GM23338 (cell line): ENCODE measurements around the gene TMEM163. TPM values are rescaled to one million over a fixed set of nuclear protein-coding genes. Genes with fewer than 3 reads are reported as not detected.

Experiments used
- ATAC-seq: fragments of 200-7000 bp; cut with Tn5 transposase; 3 replicates; pipeline ENCODE4 v1.9.1; 2020
- DNase-seq: peaks from one replicate; pipeline ENCODE4 v3.0.0-alpha.2; 2015; ENCODE audit warnings: low spot score
- H2AFZ ChIP-seq: fragments of 200-600 bp; sonication (generic); 2 replicates; pipeline ENCODE4 v1.8.0; 2016; ENCODE audit warnings: antibody characterized with exemption, mild to moderate bottlenecking, moderate library complexity
- H3F3A ChIP-seq: fragments of 200-600 bp; sonication (generic); replicated peaks from 2 replicates; pipeline ENCODE4 v1.8.0; 2017; ENCODE audit warnings: antibody characterized with exemption, mixed run types, low read depth
- H3K27ac ChIP-seq: fragments of 200-600 bp; sonication (generic); 2 replicates; pipeline ENCODE4 v1.6.1; 2016; ENCODE audit warnings: low read depth
- H3K27me3 ChIP-seq: fragments of 200-600 bp; sonication (generic); 2 replicates; pipeline ENCODE4 v1.8.0; 2016; ENCODE audit warnings: mild to moderate bottlenecking, mixed run types, moderate library complexity; ENCODE audit not compliant: insufficient read depth
- H3K36me3 ChIP-seq: fragments of 200-600 bp; sonication (generic); 2 replicates; pipeline ENCODE4 v1.8.0; 2016; ENCODE audit warnings: mild to moderate bottlenecking; ENCODE audit not compliant: insufficient read depth
- H3K4me1 ChIP-seq: fragments of 200-600 bp; sonication (generic); 2 replicates; pipeline ENCODE4 v1.8.0; 2016; ENCODE audit warnings: mild to moderate bottlenecking, moderate library complexity; ENCODE audit not compliant: insufficient read depth
- H3K4me2 ChIP-seq: fragments of 200-600 bp; sonication (generic); 2 replicates; pipeline ENCODE4 v1.7.1; 2017; ENCODE audit warnings: mixed run types
- H3K4me3 ChIP-seq: fragments of 200-600 bp; sonication (generic); 2 replicates; pipeline ENCODE4 v1.6.1; 2016; ENCODE audit warnings: mixed run types
- H3K79me2 ChIP-seq: fragments of 200-600 bp; sonication (generic); replicated peaks from 2 replicates; pipeline ENCODE4 v1.8.0; 2017; ENCODE audit warnings: mild to moderate bottlenecking; ENCODE audit not compliant: insufficient read depth
- H3K9me2 ChIP-seq: fragments of 200-600 bp; sonication (generic); 2 replicates; pipeline ENCODE4 v1.8.0; 2017; ENCODE audit not compliant: insufficient read depth
- H4K20me1 ChIP-seq: fragments of 200-600 bp; sonication (generic); replicated peaks from 2 replicates; pipeline ENCODE4 v1.8.0; 2017; ENCODE audit warnings: mild to moderate bottlenecking; ENCODE audit not compliant: insufficient read depth
- H3K27ac Mint-ChIP-seq: 2 replicates; pipeline ENCODE4 v1.8.0; 2020; ENCODE audit warnings: inconsistent platforms, mild to moderate bottlenecking, moderate library complexity, mixed read lengths
- H3K27me3 Mint-ChIP-seq: 3 replicates; pipeline ENCODE4 v1.8.0; 2022; ENCODE audit warnings: low read depth, mild to moderate bottlenecking, moderate library complexity, mixed read lengths, inconsistent platforms; ENCODE audit not compliant: insufficient read depth, poor library complexity
- H3K36me3 Mint-ChIP-seq: 3 replicates; pipeline ENCODE4 v1.8.0; 2021; ENCODE audit warnings: low read depth, mild to moderate bottlenecking, inconsistent platforms, moderate library complexity, mixed read lengths
- H3K4me1 Mint-ChIP-seq: 3 replicates; pipeline ENCODE4 v1.8.0; 2020; ENCODE audit warnings: mild to moderate bottlenecking, inconsistent platforms, mixed read lengths
- H3K4me3 Mint-ChIP-seq: 3 replicates; pipeline ENCODE4 v1.8.0; 2021; ENCODE audit warnings: moderate library complexity, mild to moderate bottlenecking, inconsistent platforms, mixed read lengths
- H3K9me3 Mint-ChIP-seq: 3 replicates; pipeline ENCODE4 v1.8.0; 2020; ENCODE audit warnings: moderate library complexity, mild to moderate bottlenecking, inconsistent platforms, mixed read lengths
- CREB1 ChIP-seq: fragments of 250-450 bp; sonication (Bioruptor Pico); IDR thresholded peaks from 2 replicates; pipeline ENCODE4 v1.5.0; 2020; ENCODE audit warnings: low read depth, mild to moderate bottlenecking, moderate library complexity
- EZH2 ChIP-seq: fragments of 200-600 bp; sonication (generic); IDR thresholded peaks from one replicate; pipeline ENCODE4 v1.8.0; 2017; ENCODE audit warnings: antibody characterized with exemption, mild to moderate bottlenecking, low read depth; ENCODE audit not compliant: unreplicated experiment
- EZH2phosphoT487 ChIP-seq: fragments of 200-600 bp; sonication (generic); IDR thresholded peaks from one replicate; pipeline ENCODE4 v1.8.1; 2018; ENCODE audit warnings: antibody characterized with exemption; ENCODE audit not compliant: unreplicated experiment
- JUNB ChIP-seq: IDR thresholded peaks from one replicate; pipeline ENCODE4 v1.6.1; 2016; ENCODE audit warnings: antibody characterized with exemption; ENCODE audit not compliant: unreplicated experiment
- NANOG ChIP-seq: IDR thresholded peaks from 2 replicates; pipeline ENCODE4 v1.6.1; 2016; ENCODE audit warnings: antibody characterized with exemption, borderline replicate concordance
- POLR2AphosphoS5 ChIP-seq: IDR thresholded peaks from 2 replicates; pipeline ENCODE4 v1.6.1; 2016; ENCODE audit warnings: antibody characterized with exemption, low read depth
- STAT1 ChIP-seq: IDR thresholded peaks from one replicate; pipeline ENCODE4 v1.6.1; 2016; ENCODE audit warnings: antibody characterized with exemption; ENCODE audit not compliant: unreplicated experiment
- ZNF114 ChIP-seq: fragments of 250-450 bp; sonication (Bioruptor Pico); IDR thresholded peaks from 2 replicates; pipeline ENCODE4 v1.5.0; 2020; ENCODE audit warnings: mild to moderate bottlenecking, moderate library complexity
- ZNF331 ChIP-seq: fragments of 250-450 bp; sonication (Bioruptor Pico); IDR thresholded peaks from 2 replicates; pipeline ENCODE4 v1.5.0; 2020; ENCODE audit warnings: low read depth, mild to moderate bottlenecking, moderate library complexity
- polyA plus RNA-seq: library from polyadenylated mRNA; unstranded; fragments of >200 nt; fragmentation: Nextera tagmentation; extraction: Ambion mirVana; gene quantifications from 2 replicates; pipeline ENCODE4 v1.2.1, GENCODE V29; 2016
- total RNA-seq: library from RNA; depleted of rRNA; stranded (reverse); fragments of >200 nt; shearing (Covaris generic); gene quantifications from 2 replicates; pipeline ENCODE4 v1.2.3, GENCODE V29; 2014
- TF ChIP-seq, protein P1 (sequence below), 2 experiments: fragments of 200-600 bp in 1 of 2; sonication (generic) in 1 of 2; conservative IDR thresholded peaks; 2 replicates each; pipeline versions ENCODE4 v1.5.1 to v1.6.1; 2016 to 2017; ENCODE audit warnings: antibody characterized with exemption in 2 of 2, low read depth in 2 of 2, mild to moderate bottlenecking in 2 of 2, moderate library complexity in 1 of 2
- TF ChIP-seq, protein P2 (sequence below): IDR thresholded peaks from one replicate; pipeline ENCODE4 v1.6.1; 2018; ENCODE audit warnings: antibody characterized with exemption; ENCODE audit not compliant: unreplicated experiment
- TF ChIP-seq, protein P3 (sequence below): fragments of 250-450 bp; sonication (Bioruptor Pico); IDR thresholded peaks from 2 replicates; pipeline ENCODE4 v1.5.0; 2020; ENCODE audit warnings: mild to moderate bottlenecking, moderate library complexity
- TF ChIP-seq, protein P4 (sequence below): IDR thresholded peaks from 2 replicates; pipeline ENCODE4 v1.6.1; 2016; ENCODE audit warnings: antibody characterized with exemption

Gene TMEM163
- total and polyA plus RNA-seq, 2 experiments from 2014 or later = 1.1 to 1.8 TPM

DNA sequence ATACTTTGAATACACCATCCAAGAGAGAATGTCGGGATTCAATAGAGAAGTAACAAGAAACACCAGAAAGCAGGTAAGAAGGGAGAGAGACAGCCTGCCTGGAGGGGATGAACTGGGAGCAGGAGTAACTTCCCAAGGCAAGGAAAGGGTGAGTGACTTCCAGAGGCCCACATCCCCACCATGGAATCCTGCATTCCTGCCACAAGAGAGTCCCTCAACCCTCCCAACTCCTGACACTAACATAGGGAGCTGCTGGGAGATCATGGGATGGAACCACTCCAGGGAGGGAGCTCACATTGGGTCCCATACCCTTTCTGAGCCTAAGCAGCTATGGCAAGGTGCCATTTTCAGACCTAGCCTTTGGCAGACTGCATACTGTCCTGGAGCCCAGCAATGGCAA is 5.5 kb upstream of the TMEM163 start:
- Mint-ChIP-seq H3K36me3 (no peaks in the 10 kb centered on the region), H3K4me3 (no peak overlapping the region)

More for the DNA sequence above, 5.5 kb upstream of the TMEM163 start:
- H3K4me1 ChIP-seq = no peaks in the 10 kb centered on the region
- ATAC-seq (peak; percentile 33; the same call in 1 of the 3 replicates), DNase-seq (peak; percentile 16)
- H3K4me2 ChIP-seq = no peak overlapping the region
- peaks cover 8% of the 10 kb centered on the region for H3K4me1 Mint-ChIP-seq
- peaks cover 23% of the 10 kb centered on the region for H3K27me3 Mint-ChIP-seq
- no peaks in the 10 kb centered on the region for H4K20me1 ChIP-seq
- no peaks in the 10 kb centered on the region for H3K36me3 ChIP-seq
- TF ChIP-seq NANOG (no peak), STAT1 (no peak), CREB1 (CRISPR knock-in tag) (no peak), POLR2AphosphoS5 (no peak), EZH2 (no peak), JUNB (no peak), ZNF331 (CRISPR knock-in tag) (no peak), ZNF114 (CRISPR knock-in tag) (no peak), EZH2phosphoT487 (no peak)
- TF ChIP-seq, protein P1, sequence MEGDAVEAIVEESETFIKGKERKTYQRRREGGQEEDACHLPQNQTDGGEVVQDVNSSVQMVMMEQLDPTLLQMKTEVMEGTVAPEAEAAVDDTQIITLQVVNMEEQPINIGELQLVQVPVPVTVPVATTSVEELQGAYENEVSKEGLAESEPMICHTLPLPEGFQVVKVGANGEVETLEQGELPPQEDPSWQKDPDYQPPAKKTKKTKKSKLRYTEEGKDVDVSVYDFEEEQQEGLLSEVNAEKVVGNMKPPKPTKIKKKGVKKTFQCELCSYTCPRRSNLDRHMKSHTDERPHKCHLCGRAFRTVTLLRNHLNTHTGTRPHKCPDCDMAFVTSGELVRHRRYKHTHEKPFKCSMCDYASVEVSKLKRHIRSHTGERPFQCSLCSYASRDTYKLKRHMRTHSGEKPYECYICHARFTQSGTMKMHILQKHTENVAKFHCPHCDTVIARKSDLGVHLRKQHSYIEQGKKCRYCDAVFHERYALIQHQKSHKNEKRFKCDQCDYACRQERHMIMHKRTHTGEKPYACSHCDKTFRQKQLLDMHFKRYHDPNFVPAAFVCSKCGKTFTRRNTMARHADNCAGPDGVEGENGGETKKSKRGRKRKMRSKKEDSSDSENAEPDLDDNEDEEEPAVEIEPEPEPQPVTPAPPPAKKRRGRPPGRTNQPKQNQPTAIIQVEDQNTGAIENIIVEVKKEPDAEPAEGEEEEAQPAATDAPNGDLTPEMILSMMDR (conservative IDR thresholded peaks at IDR 0.05; ENCODE audit: low read depth in 2 of 2) = no peak
- TF ChIP-seq, protein P2, sequence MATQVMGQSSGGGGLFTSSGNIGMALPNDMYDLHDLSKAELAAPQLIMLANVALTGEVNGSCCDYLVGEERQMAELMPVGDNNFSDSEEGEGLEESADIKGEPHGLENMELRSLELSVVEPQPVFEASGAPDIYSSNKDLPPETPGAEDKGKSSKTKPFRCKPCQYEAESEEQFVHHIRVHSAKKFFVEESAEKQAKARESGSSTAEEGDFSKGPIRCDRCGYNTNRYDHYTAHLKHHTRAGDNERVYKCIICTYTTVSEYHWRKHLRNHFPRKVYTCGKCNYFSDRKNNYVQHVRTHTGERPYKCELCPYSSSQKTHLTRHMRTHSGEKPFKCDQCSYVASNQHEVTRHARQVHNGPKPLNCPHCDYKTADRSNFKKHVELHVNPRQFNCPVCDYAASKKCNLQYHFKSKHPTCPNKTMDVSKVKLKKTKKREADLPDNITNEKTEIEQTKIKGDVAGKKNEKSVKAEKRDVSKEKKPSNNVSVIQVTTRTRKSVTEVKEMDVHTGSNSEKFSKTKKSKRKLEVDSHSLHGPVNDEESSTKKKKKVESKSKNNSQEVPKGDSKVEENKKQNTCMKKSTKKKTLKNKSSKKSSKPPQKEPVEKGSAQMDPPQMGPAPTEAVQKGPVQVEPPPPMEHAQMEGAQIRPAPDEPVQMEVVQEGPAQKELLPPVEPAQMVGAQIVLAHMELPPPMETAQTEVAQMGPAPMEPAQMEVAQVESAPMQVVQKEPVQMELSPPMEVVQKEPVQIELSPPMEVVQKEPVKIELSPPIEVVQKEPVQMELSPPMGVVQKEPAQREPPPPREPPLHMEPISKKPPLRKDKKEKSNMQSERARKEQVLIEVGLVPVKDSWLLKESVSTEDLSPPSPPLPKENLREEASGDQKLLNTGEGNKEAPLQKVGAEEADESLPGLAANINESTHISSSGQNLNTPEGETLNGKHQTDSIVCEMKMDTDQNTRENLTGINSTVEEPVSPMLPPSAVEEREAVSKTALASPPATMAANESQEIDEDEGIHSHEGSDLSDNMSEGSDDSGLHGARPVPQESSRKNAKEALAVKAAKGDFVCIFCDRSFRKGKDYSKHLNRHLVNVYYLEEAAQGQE = no peak
- TF ChIP-seq, protein P3, sequence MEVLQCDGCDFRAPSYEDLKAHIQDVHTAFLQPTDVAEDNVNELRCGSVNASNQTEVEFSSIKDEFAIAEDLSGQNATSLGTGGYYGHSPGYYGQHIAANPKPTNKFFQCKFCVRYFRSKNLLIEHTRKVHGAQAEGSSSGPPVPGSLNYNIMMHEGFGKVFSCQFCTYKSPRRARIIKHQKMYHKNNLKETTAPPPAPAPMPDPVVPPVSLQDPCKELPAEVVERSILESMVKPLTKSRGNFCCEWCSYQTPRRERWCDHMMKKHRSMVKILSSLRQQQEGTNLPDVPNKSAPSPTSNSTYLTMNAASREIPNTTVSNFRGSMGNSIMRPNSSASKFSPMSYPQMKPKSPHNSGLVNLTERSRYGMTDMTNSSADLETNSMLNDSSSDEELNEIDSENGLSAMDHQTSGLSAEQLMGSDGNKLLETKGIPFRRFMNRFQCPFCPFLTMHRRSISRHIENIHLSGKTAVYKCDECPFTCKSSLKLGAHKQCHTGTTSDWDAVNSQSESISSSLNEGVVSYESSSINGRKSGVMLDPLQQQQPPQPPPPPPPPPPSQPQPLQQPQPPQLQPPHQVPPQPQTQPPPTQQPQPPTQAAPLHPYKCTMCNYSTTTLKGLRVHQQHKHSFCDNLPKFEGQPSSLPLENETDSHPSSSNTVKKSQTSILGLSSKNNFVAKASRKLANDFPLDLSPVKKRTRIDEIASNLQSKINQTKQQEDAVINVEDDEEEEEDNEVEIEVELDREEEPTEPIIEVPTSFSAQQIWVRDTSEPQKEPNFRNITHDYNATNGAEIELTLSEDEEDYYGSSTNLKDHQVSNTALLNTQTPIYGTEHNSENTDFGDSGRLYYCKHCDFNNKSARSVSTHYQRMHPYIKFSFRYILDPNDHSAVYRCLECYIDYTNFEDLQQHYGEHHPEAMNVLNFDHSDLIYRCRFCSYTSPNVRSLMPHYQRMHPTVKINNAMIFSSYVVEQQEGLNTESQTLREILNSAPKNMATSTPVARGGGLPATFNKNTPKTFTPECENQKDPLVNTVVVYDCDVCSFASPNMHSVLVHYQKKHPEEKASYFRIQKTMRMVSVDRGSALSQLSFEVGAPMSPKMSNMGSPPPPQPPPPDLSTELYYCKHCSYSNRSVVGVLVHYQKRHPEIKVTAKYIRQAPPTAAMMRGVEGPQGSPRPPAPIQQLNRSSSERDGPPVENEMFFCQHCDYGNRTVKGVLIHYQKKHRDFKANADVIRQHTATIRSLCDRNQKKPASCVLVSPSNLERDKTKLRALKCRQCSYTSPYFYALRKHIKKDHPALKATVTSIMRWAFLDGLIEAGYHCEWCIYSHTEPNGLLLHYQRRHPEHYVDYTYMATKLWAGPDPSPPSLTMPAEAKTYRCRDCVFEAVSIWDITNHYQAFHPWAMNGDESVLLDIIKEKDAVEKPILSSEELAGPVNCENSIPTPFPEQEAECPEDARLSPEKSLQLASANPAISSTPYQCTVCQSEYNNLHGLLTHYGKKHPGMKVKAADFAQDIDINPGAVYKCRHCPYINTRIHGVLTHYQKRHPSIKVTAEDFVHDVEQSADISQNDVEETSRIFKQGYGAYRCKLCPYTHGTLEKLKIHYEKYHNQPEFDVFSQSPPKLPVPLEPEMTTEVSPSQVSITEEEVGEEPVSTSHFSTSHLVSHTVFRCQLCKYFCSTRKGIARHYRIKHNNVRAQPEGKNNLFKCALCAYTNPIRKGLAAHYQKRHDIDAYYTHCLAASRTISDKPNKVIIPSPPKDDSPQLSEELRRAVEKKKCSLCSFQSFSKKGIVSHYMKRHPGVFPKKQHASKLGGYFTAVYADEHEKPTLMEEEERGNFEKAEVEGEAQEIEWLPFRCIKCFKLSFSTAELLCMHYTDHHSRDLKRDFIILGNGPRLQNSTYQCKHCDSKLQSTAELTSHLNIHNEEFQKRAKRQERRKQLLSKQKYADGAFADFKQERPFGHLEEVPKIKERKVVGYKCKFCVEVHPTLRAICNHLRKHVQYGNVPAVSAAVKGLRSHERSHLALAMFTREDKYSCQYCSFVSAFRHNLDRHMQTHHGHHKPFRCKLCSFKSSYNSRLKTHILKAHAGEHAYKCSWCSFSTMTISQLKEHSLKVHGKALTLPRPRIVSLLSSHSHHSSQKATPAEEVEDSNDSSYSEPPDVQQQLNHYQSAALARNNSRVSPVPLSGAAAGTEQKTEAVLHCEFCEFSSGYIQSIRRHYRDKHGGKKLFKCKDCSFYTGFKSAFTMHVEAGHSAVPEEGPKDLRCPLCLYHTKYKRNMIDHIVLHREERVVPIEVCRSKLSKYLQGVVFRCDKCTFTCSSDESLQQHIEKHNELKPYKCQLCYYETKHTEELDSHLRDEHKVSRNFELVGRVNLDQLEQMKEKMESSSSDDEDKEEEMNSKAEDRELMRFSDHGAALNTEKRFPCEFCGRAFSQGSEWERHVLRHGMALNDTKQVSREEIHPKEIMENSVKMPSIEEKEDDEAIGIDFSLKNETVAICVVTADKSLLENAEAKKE (CRISPR knock-in tag) = no peak
- TF ChIP-seq, protein P4, sequence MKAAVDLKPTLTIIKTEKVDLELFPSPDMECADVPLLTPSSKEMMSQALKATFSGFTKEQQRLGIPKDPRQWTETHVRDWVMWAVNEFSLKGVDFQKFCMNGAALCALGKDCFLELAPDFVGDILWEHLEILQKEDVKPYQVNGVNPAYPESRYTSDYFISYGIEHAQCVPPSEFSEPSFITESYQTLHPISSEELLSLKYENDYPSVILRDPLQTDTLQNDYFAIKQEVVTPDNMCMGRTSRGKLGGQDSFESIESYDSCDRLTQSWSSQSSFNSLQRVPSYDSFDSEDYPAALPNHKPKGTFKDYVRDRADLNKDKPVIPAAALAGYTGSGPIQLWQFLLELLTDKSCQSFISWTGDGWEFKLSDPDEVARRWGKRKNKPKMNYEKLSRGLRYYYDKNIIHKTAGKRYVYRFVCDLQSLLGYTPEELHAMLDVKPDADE = no peak
- no peak overlapping the region for H3K27ac Mint-ChIP-seq
- no peak overlapping the region for H2AFZ ChIP-seq
- H3F3A ChIP-seq = no peaks in the 10 kb centered on the region
- H3K4me3 ChIP-seq = no peak overlapping the region
- no peaks in the 10 kb centered on the region for H3K9me3 Mint-ChIP-seq
- H3K79me2 ChIP-seq = no peaks in the 10 kb centered on the region
- peaks cover 25% of the 10 kb centered on the region for H3K27me3 ChIP-seq
- H3K9me2 ChIP-seq = peaks cover 2% of the 10 kb centered on the region; the same call in 1 of the 2 replicates
- H3K27ac ChIP-seq = no peak overlapping the region
